Measurements from ENCODE around the gene CEP83.
A peak's percentile ranks its signal among the peaks of the same experiment; 100 is the strongest.
"Not testable (repeated sequence)": the region's sequence is repeated elsewhere in the genome, so short reads cannot be mapped to it uniquely, and the experiment has no call there.

CEP83 gene

GRCh38 chr12:94389482-94390129 lies 70.1 kb downstream of the CEP83 start:
- not testable (repeated sequence) for DNase-seq (ENCODE audit: low spot score)

GRCh38 chr12:94386422-94386821 lies 73.2 kb downstream of the CEP83 start:
- H3K4ac ChIP-seq (ENCODE audit: low read length) = no peak overlapping the region
- no peak overlapping the region for H2BK12ac ChIP-seq (ENCODE audit: low read length)
- no peak overlapping the region for H2BK120ac ChIP-seq (ENCODE audit: low read depth, low read length)
- H2AFZ ChIP-seq (ENCODE audit: low read length) = no peak overlapping the region
- H3K27ac ChIP-seq (replicated peaks; ENCODE audit: low read length) = no peak overlapping the region
- peaks cover 2% of the 10 kb centered on the region for H3K79me1 ChIP-seq (ENCODE audit: low read depth, low read length)
- peaks cover 4 to 16% of the 10 kb centered on the region in 2 donors for H3K36me3 ChIP-seq (replicated peaks in 1 of 2; ENCODE audit: control insufficient read depth in 2 of 2, insufficient read depth in 2 of 2, low read length in 2 of 2)
- H3K9me3 ChIP-seq (replicated peaks in 1 of 2; ENCODE audit: control insufficient read depth in 2 of 2, insufficient read depth in 1 of 2, low read depth in 1 of 2, low read length in 2 of 2) = peaks cover 6 to 16% of the 10 kb centered on the region in 2 donors
- H4K8ac ChIP-seq (ENCODE audit: low read depth, low read length) = no peak overlapping the region
- H3K4me1 ChIP-seq (ENCODE audit: control insufficient read depth in 2 of 2, insufficient read depth in 1 of 2, low read depth in 1 of 2, low read length in 2 of 2) = no peaks in the 10 kb centered on the region
- no peak overlapping the region for H3K9ac ChIP-seq (ENCODE audit: low read depth, low read length, poor library complexity)
- no peak overlapping the region for H3K4me3 ChIP-seq (ENCODE audit: low read length in 2 of 2)
- no CpG with 5 or more reads among the region's 1 CpG for WGBS, 2 donors (ENCODE audit: extremely low coverage in 2 of 2, insufficient read length in 2 of 2, insufficient replicate concordance in 1 of 2)
- H2BK5ac ChIP-seq (ENCODE audit: low read length) = no peak overlapping the region
- no peak overlapping the region for H3K14ac ChIP-seq (ENCODE audit: low read length)
- no peaks in the 10 kb centered on the region for H3K27me3 ChIP-seq (ENCODE audit: control insufficient read depth in 3 of 3, insufficient read depth in 3 of 3, low read depth in 1 of 3, low read length in 3 of 3)
- H4K91ac ChIP-seq (ENCODE audit: low read depth, low read length, poor library complexity) = no peak overlapping the region
- H3K23ac ChIP-seq (ENCODE audit: low read depth, low read length, poor library complexity) = no peak overlapping the region
- no peak overlapping the region for H2AK5ac ChIP-seq (ENCODE audit: low read depth, low read length)
- no peak overlapping the region for H2BK15ac ChIP-seq (ENCODE audit: low read length)
- DNase-seq (ENCODE audit: low spot score) = no peak
- H3K18ac ChIP-seq (ENCODE audit: low read length) = no peak overlapping the region
- H3K4me2 ChIP-seq (ENCODE audit: insufficient read depth, low read length, poor library complexity, severe bottlenecking) = no peak overlapping the region

More at GRCh38 chr12:94389482-94390129, 70.1 kb downstream of the CEP83 start:
- not testable (repeated sequence) for H3K9ac ChIP-seq (ENCODE audit: low read depth, low read length, poor library complexity); H2BK12ac ChIP-seq (ENCODE audit: low read length); H3K18ac ChIP-seq (ENCODE audit: low read length); H2AFZ ChIP-seq (ENCODE audit: low read length); H3K4me2 ChIP-seq (ENCODE audit: insufficient read depth, low read length, poor library complexity, severe bottlenecking); H3K4me1 ChIP-seq (ENCODE audit: control insufficient read depth in 2 of 2, insufficient read depth in 1 of 2, low read depth in 1 of 2, low read length in 2 of 2); H3K27ac ChIP-seq (replicated peaks; ENCODE audit: low read length); H2BK5ac ChIP-seq (ENCODE audit: low read length); H4K91ac ChIP-seq (ENCODE audit: low read depth, low read length, poor library complexity); H4K8ac ChIP-seq (ENCODE audit: low read depth, low read length); H3K4ac ChIP-seq (ENCODE audit: low read length); H2AK5ac ChIP-seq (ENCODE audit: low read depth, low read length); H3K27me3 ChIP-seq (ENCODE audit: control insufficient read depth in 3 of 3, insufficient read depth in 3 of 3, low read depth in 1 of 3, low read length in 3 of 3); H2BK15ac ChIP-seq (ENCODE audit: low read length); H3K79me1 ChIP-seq (ENCODE audit: low read depth, low read length); H2BK120ac ChIP-seq (ENCODE audit: low read depth, low read length); H3K9me3 ChIP-seq (replicated peaks in 1 of 2; ENCODE audit: control insufficient read depth in 2 of 2, insufficient read depth in 1 of 2, low read depth in 1 of 2, low read length in 2 of 2); H3K14ac ChIP-seq (ENCODE audit: low read length); H3K23ac ChIP-seq (ENCODE audit: low read depth, low read length, poor library complexity)
- H3K36me3 ChIP-seq (replicated peaks in 1 of 2; ENCODE audit: control insufficient read depth in 2 of 2, insufficient read depth in 2 of 2, low read length in 2 of 2) = peaks cover 4 to 12% of the 10 kb centered on the region in 2 donors
- H3K4me3 ChIP-seq (ENCODE audit: low read length in 2 of 2) = peak overlapping the region in 1 of 2 donors; percentile 59
- WGBS, 2 donors (ENCODE audit: extremely low coverage in 2 of 2, insufficient read length in 2 of 2, insufficient replicate concordance in 1 of 2) = no CpG with 5 or more reads among the region's 16 CpGs

GRCh38 chr12:94384030-94384429 lies 75.6 kb downstream of the CEP83 start:
- H3K4me3 ChIP-seq (ENCODE audit: low read length in 2 of 2) = no peak overlapping the region
- H3K27ac ChIP-seq (replicated peaks; ENCODE audit: low read length) = no peak overlapping the region
- no peak overlapping the region for H2AFZ ChIP-seq (ENCODE audit: low read length)
- H3K36me3 ChIP-seq (replicated peaks in 1 of 2; ENCODE audit: control insufficient read depth in 2 of 2, insufficient read depth in 2 of 2, low read length in 2 of 2) = peaks cover 4 to 16% of the 10 kb centered on the region in 2 donors
- H3K4ac ChIP-seq (ENCODE audit: low read length) = no peak overlapping the region
- H2BK120ac ChIP-seq (ENCODE audit: low read depth, low read length) = no peak overlapping the region
- no peak overlapping the region for H3K23ac ChIP-seq (ENCODE audit: low read depth, low read length, poor library complexity)
- H2BK15ac ChIP-seq (ENCODE audit: low read length) = no peak overlapping the region
- no peaks in the 10 kb centered on the region for H3K4me1 ChIP-seq (ENCODE audit: control insufficient read depth in 2 of 2, insufficient read depth in 1 of 2, low read depth in 1 of 2, low read length in 2 of 2)
- H4K91ac ChIP-seq (ENCODE audit: low read depth, low read length, poor library complexity) = no peak overlapping the region
- H3K14ac ChIP-seq (ENCODE audit: low read length) = no peak overlapping the region
- H3K9me3 ChIP-seq (replicated peaks in 1 of 2; ENCODE audit: control insufficient read depth in 2 of 2, insufficient read depth in 1 of 2, low read depth in 1 of 2, low read length in 2 of 2) = peaks cover 6 to 16% of the 10 kb centered on the region in 2 donors
- no peak overlapping the region for H3K18ac ChIP-seq (ENCODE audit: low read length)
- H2BK5ac ChIP-seq (ENCODE audit: low read length) = no peak overlapping the region
- H3K4me2 ChIP-seq (ENCODE audit: insufficient read depth, low read length, poor library complexity, severe bottlenecking) = no peak overlapping the region
- H2BK12ac ChIP-seq (ENCODE audit: low read length) = no peak overlapping the region
- no peak overlapping the region for H4K8ac ChIP-seq (ENCODE audit: low read depth, low read length)
- H3K9ac ChIP-seq (ENCODE audit: low read depth, low read length, poor library complexity) = no peak overlapping the region
- no peaks in the 10 kb centered on the region for H3K79me1 ChIP-seq (ENCODE audit: low read depth, low read length)
- no peaks in the 10 kb centered on the region for H3K27me3 ChIP-seq (ENCODE audit: control insufficient read depth in 3 of 3, insufficient read depth in 3 of 3, low read depth in 1 of 3, low read length in 3 of 3)
- DNase-seq (ENCODE audit: low spot score) = no peak
- no peak overlapping the region for H2AK5ac ChIP-seq (ENCODE audit: low read depth, low read length)

GRCh38 chr12:94380507-94380906 lies 79.2 kb downstream of the CEP83 start:
- no peak for DNase-seq (ENCODE audit: low spot score)
- Histone ChIP-seq H4K91ac (ENCODE audit: low read depth, low read length, poor library complexity) (no peak overlapping the region), H3K27ac (replicated peaks; ENCODE audit: low read length) (no peak overlapping the region), H3K4me1 (ENCODE audit: control insufficient read depth in 2 of 2, insufficient read depth in 1 of 2, low read depth in 1 of 2, low read length in 2 of 2) (no peaks in the 10 kb centered on the region), H2BK120ac (ENCODE audit: low read depth, low read length) (no peak overlapping the region), H4K8ac (ENCODE audit: low read depth, low read length) (no peak overlapping the region), H2AK5ac (ENCODE audit: low read depth, low read length) (no peak overlapping the region), H2AFZ (ENCODE audit: low read length) (no peak overlapping the region), H3K18ac (ENCODE audit: low read length) (no peak overlapping the region), H3K4me3 (ENCODE audit: low read length in 2 of 2) (no peak overlapping the region), H2BK15ac (ENCODE audit: low read length) (no peak overlapping the region), H2BK12ac (ENCODE audit: low read length) (no peak overlapping the region), H3K9ac (ENCODE audit: low read depth, low read length, poor library complexity) (no peak overlapping the region), H3K9me3 (replicated peaks in 1 of 2; ENCODE audit: control insufficient read depth in 2 of 2, insufficient read depth in 1 of 2, low read depth in 1 of 2, low read length in 2 of 2) (peaks cover 5 to 16% of the 10 kb centered on the region in 2 donors), H2BK5ac (ENCODE audit: low read length) (no peak overlapping the region), H3K27me3 (ENCODE audit: control insufficient read depth in 3 of 3, insufficient read depth in 3 of 3, low read depth in 1 of 3, low read length in 3 of 3) (no peaks in the 10 kb centered on the region), H3K23ac (ENCODE audit: low read depth, low read length, poor library complexity) (no peak overlapping the region), H3K4ac (ENCODE audit: low read length) (no peak overlapping the region), H3K4me2 (ENCODE audit: insufficient read depth, low read length, poor library complexity, severe bottlenecking) (no peak overlapping the region), H3K79me1 (ENCODE audit: low read depth, low read length) (no peaks in the 10 kb centered on the region), H3K36me3 (replicated peaks in 1 of 2; ENCODE audit: control insufficient read depth in 2 of 2, insufficient read depth in 2 of 2, low read length in 2 of 2) (peaks cover 4 to 27% of the 10 kb centered on the region in 2 donors), H3K14ac (ENCODE audit: low read length) (no peak overlapping the region)
- no CpG with 5 or more reads among the region's 2 CpGs for WGBS, 2 donors (ENCODE audit: extremely low coverage in 2 of 2, insufficient read length in 2 of 2, insufficient replicate concordance in 1 of 2)
